Activated naive CD4-positive, alpha-beta T cell treated with anti-CD3 and anti-CD28 coated beads, Interleukin-2, amount 50 U/mL, for 24 hours (primary cell): ENCODE data around the gene KRTAP10-9.
"Not testable (repeated sequence)": the region's sequence is repeated elsewhere in the genome, so short reads cannot be mapped to it uniquely, and the experiment has no call there.

Experiments used
- H3K27ac Mint-ChIP-seq: one replicate; pipeline ENCODE4 v1.8.0; 2021; ENCODE audit warnings: mild to moderate bottlenecking, mixed read lengths
- H3K27me3 Mint-ChIP-seq: one replicate; pipeline ENCODE4 v1.8.0; 2021; ENCODE audit warnings: mixed read lengths
- H3K36me3 Mint-ChIP-seq: one replicate; pipeline ENCODE4 v1.8.0; 2021; ENCODE audit warnings: mixed read lengths
- H3K4me1 Mint-ChIP-seq: one replicate; pipeline ENCODE4 v1.8.0; 2021; ENCODE audit warnings: mixed read lengths
- H3K4me3 Mint-ChIP-seq: one replicate; pipeline ENCODE4 v1.8.0; 2021; ENCODE audit warnings: mild to moderate bottlenecking, mixed read lengths
- H3K9me3 Mint-ChIP-seq: one replicate; pipeline ENCODE4 v1.8.0; 2021; ENCODE audit warnings: mixed read lengths

KRTAP10-9 gene

DNA sequence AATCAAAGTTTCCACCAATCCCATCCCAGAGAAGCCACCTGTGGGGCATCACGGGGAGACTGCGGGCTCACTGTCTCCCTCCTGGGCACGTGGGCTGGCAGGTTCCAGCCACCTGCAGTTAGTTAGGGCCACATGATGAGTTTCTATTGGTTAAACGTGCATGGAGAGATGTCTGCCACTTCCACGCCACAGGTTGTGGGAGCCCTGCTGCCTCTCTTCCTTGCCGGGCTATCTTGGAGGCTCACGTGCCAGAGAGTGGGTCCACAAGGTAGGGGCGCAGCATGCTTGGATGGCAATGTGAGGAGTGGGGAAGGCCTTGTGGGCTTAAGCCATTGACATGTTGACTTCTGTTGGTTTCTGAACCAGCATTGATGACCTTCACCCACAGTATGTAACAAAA, 23.0 kb upstream of the KRTAP10-9 start:
- H3K4me3 Mint-ChIP-seq: no peak overlapping the region
- H3K36me3 Mint-ChIP-seq: peaks cover 2% of the 10 kb centered on the region
- H3K27ac Mint-ChIP-seq: no peak overlapping the region
- H3K4me1 Mint-ChIP-seq: no peaks in the 10 kb centered on the region
- peaks cover 3% of the 10 kb centered on the region for H3K9me3 Mint-ChIP-seq
- no peaks in the 10 kb centered on the region for H3K27me3 Mint-ChIP-seq

- H3K4me1 Mint-ChIP-seq: no peaks in the 10 kb centered on the region
- H3K9me3 Mint-ChIP-seq: peaks cover 14% of the 10 kb centered on the region
- no peak overlapping the region for H3K27ac Mint-ChIP-seq
- peaks cover 7% of the 10 kb centered on the region for H3K36me3 Mint-ChIP-seq
- no peaks in the 10 kb centered on the region for H3K27me3 Mint-ChIP-seq
- H3K4me3 Mint-ChIP-seq: no peak overlapping the region
Observed at GRCh38 chr21:44606495-44606894, 20.4 kb upstream of the KRTAP10-9 start.

DNA sequence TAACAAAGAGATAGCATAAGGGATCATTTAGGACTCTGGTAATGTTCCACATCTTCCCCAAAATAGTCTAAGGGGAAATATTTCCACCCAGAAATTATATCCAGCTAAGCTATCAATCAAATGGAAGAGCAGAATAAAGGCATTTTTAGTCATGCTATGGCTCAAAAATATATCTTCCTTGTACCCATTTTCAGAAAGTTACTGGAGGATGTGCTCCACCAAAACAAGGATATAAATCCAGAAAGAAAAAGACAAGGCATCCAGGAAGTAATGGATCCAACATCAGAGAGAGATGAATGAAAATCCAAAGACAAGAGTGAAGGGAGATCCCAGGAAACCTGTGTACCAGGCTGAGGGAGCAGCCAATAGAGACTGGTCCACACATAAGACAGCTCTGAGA, 17.7 kb upstream of the KRTAP10-9 start:
- H3K36me3 Mint-ChIP-seq: peaks cover 7% of the 10 kb centered on the region
- peaks cover 14% of the 10 kb centered on the region for H3K9me3 Mint-ChIP-seq
- no peak overlapping the region for H3K4me3 Mint-ChIP-seq
- H3K27me3 Mint-ChIP-seq: no peaks in the 10 kb centered on the region
- H3K27ac Mint-ChIP-seq: no peak overlapping the region
- H3K4me1 Mint-ChIP-seq: peaks cover 5% of the 10 kb centered on the region

DNA sequence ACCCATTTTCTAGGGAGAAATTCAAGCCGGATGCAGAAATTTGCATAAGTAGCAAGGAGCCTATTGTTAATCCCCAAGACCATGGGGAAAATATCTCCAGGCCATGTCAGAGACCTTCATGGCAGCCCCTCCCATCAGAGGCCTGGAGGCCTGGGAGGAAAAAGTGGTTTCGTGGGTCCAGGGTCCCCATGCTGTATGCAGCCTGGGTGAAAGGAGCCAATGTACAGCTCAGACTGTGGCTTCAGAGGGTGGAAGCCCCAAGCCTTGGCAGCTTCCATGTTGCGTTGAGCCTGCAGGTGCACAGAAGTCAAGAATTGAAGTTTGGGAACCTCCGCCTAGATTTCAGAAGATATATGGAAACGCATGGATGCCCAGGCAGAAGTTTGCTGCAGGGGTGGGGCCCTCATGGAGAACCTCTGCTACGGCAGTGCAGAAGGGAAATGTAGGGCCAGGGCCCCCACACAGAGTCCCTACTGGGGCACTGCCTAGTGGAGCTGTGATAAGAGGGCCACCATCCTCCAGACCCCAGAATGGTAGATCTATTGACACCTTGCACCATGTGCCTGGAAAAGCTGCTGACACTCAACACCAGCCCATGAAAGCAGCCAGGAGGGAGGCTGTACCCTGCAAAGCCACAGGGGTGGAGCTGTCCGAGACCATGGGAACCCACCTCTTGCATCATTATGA, 16.6 kb upstream of the KRTAP10-9 start:
- H3K27ac Mint-ChIP-seq, H3K4me1 Mint-ChIP-seq, H3K4me3 Mint-ChIP-seq, H3K27me3 Mint-ChIP-seq, H3K36me3 Mint-ChIP-seq: not testable (repeated sequence)
- peaks cover 14% of the 10 kb centered on the region for H3K9me3 Mint-ChIP-seq

DNA sequence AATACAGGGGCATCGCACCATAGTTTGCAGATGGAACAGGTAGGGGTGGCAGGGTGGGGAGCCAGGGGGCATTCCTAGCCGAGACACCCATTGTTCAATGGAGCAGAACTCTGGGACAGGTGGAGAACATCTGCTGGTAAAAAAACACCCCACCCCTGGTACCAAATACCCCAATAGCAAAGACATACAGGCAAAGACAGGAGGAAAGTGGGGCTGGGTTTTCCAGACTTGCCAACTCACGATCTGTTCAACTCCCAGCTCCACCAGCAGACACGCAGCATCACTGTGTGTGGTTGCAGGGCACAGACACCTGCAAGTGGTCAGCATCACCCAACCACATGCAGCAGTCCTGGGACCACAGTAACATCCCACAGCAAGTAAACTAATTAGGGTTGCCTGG, 15.3 kb upstream of the KRTAP10-9 start:
- Mint-ChIP-seq H3K27ac (no peak overlapping the region), H3K9me3 (peaks cover 14% of the 10 kb centered on the region), H3K4me1 (peaks cover 19% of the 10 kb centered on the region), H3K36me3 (peaks cover 7% of the 10 kb centered on the region), H3K4me3 (no peak overlapping the region), H3K27me3 (no peaks in the 10 kb centered on the region)

- Mint-ChIP-seq H3K36me3 (peaks cover 7% of the 10 kb centered on the region), H3K4me1 (peaks cover 24% of the 10 kb centered on the region), H3K9me3 (peaks cover 14% of the 10 kb centered on the region), H3K4me3 (no peak within 1 kb of the TSS), H3K27ac (no peak within 1 kb of the TSS), H3K27me3 (no peaks in the 10 kb centered on the region)
Observed at GRCh38 chr21:44612029-44612486, 14.8 kb upstream of the KRTAP10-9 start, which contains the start of gene KRTAP10-8. TSS of gene KRTAP10-8 (plus strand) at chr21:44612079. CDS start at chr21:44612101, 22 bp downstream.

GRCh38 chr21:44612669-44613229, 14.1 kb upstream of the KRTAP10-9 start:
- Mint-ChIP-seq H3K27ac (no peak overlapping the region), H3K36me3 (peaks cover 7% of the 10 kb centered on the region), H3K9me3 (peaks cover 14% of the 10 kb centered on the region), H3K27me3 (no peaks in the 10 kb centered on the region), H3K4me3 (no peak overlapping the region), H3K4me1 (peaks cover 31% of the 10 kb centered on the region)

DNA sequence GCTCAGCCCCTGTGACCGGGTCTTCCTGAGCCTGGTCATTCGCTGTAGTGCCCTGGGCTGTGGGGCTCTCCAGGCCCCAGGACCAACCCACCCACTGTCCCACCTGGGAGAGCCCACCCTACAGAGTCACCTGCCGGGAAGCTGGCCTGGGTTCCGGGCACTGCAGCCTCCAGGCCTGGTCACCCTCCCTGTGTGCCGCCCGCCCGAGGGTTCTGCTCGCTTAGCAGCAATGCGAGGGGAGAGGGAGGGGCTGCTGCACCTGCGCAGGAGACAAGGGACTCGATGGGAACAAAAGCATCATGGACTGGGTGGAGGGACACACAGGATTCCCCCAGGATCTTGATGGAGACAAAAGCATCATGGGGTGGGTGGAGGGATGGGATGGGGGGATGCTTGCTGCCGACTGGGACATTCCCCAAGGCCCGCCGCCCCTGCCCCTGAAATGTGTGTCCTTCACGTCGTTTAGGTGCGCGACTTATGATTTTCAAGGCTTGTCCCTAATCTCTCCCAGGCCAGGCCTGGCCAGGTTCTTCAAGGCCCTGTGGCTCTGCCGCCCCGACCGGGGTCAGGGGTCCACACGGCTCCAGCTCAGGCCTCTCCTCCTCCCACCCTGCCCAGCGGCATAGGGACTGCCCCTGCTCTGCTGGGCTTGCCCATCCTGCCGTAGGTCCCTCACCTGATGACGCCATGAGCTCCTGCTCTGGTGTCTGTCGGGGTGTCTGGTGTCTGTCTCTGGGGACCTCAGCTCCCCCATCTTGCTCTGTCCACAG, 13.3 kb upstream of the KRTAP10-9 start:
- peaks cover 7% of the 10 kb centered on the region for H3K36me3 Mint-ChIP-seq
- H3K4me3 Mint-ChIP-seq: no peak overlapping the region
- no peak overlapping the region for H3K27ac Mint-ChIP-seq
- peaks cover 14% of the 10 kb centered on the region for H3K9me3 Mint-ChIP-seq
- H3K4me1 Mint-ChIP-seq: peaks cover 39% of the 10 kb centered on the region
- H3K27me3 Mint-ChIP-seq: no peaks in the 10 kb centered on the region

GRCh38 chr21:44614161-44614631, 12.7 kb upstream of the KRTAP10-9 start:
- Mint-ChIP-seq H3K9me3 (peaks cover 13% of the 10 kb centered on the region), H3K36me3 (peaks cover 8% of the 10 kb centered on the region), H3K27ac (no peak overlapping the region), H3K4me3 (no peak overlapping the region), H3K27me3 (no peaks in the 10 kb centered on the region), H3K4me1 (peaks cover 45% of the 10 kb centered on the region)

GRCh38 chr21:44614961-44615391, 11.9 kb upstream of the KRTAP10-9 start:
- H3K36me3 Mint-ChIP-seq: peaks cover 10% of the 10 kb centered on the region
- no peak overlapping the region for H3K27ac Mint-ChIP-seq
- peaks cover 53% of the 10 kb centered on the region for H3K4me1 Mint-ChIP-seq
- H3K4me3 Mint-ChIP-seq: no peak overlapping the region
- no peaks in the 10 kb centered on the region for H3K27me3 Mint-ChIP-seq
- H3K9me3 Mint-ChIP-seq: peaks cover 13% of the 10 kb centered on the region

- peaks cover 12% of the 10 kb centered on the region for H3K36me3 Mint-ChIP-seq
- peaks cover 16% of the 10 kb centered on the region for H3K9me3 Mint-ChIP-seq
- H3K4me1 Mint-ChIP-seq: peaks cover 57% of the 10 kb centered on the region
- H3K4me3 Mint-ChIP-seq: no peak overlapping the region
- H3K27ac Mint-ChIP-seq: no peak overlapping the region
- no peaks in the 10 kb centered on the region for H3K27me3 Mint-ChIP-seq
Observed at GRCh38 chr21:44615466-44615865, 11.4 kb upstream of the KRTAP10-9 start.

DNA sequence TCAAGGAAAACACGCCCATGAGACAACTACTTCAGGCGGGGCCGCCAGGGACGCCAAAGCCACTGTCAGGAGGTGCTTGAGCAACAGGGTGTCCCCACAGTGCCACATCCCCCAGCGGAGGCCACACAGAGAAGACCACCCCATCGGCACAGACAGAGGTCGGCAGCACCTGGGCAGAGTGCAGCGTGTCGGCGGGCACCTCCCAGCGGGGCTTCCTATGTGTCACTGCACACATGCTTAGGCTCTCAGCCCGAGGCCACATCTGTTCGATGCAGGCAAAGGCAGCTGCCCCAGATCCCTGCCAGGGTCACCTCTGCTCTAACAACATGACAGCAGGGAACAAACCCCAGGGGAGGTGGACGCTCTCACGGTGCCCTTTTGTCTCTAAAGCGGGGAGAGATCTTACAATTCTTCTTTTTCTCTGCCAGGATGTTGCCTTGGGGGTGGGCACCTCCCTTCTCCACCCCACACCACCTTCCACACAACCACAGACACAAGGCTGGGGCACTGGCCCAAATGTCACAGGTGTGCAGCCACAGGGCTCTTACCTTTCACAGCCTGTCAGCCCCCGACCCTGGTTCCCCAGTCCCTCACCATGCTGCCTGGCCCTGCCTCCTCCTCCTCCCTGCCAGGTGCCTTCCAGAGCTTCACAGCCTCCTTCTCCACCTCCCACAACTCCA, 10.8 kb upstream of the KRTAP10-9 start:
- H3K9me3 Mint-ChIP-seq: peaks cover 22% of the 10 kb centered on the region
- peaks cover 61% of the 10 kb centered on the region for H3K4me1 Mint-ChIP-seq
- H3K27ac Mint-ChIP-seq: peak overlapping the region; percentile 80
- no peak overlapping the region for H3K4me3 Mint-ChIP-seq
- H3K36me3 Mint-ChIP-seq: peaks cover 16% of the 10 kb centered on the region
- no peaks in the 10 kb centered on the region for H3K27me3 Mint-ChIP-seq

DNA sequence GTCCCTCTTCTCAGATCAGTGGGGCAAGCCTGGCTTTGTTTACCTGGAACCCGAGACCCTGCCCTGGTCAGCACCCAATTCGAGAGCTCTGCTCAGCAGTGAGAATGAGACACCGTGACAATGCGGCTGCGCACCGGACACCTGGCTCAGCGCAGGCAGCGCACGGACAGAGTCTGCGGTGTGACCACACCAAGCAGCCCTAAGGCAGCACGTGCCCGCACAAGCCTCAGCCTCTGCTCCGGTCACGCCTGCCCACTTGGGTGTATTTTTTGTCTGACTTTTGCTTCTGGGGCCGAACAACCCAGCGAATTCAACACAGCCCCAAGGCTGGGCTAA, 10.3 kb upstream of the KRTAP10-9 start:
- peaks cover 61% of the 10 kb centered on the region for H3K4me1 Mint-ChIP-seq
- no peak overlapping the region for H3K4me3 Mint-ChIP-seq
- peak overlapping the region; percentile 30 for H3K27ac Mint-ChIP-seq
- no peaks in the 10 kb centered on the region for H3K27me3 Mint-ChIP-seq
- H3K36me3 Mint-ChIP-seq: peaks cover 16% of the 10 kb centered on the region
- H3K9me3 Mint-ChIP-seq: peaks cover 22% of the 10 kb centered on the region

- H3K4me3 Mint-ChIP-seq: no peak overlapping the region
- H3K27ac Mint-ChIP-seq: peak overlapping the region; percentile 30
Observed at GRCh38 chr21:44617071-44617501, 9.8 kb upstream of the KRTAP10-9 start.

DNA sequence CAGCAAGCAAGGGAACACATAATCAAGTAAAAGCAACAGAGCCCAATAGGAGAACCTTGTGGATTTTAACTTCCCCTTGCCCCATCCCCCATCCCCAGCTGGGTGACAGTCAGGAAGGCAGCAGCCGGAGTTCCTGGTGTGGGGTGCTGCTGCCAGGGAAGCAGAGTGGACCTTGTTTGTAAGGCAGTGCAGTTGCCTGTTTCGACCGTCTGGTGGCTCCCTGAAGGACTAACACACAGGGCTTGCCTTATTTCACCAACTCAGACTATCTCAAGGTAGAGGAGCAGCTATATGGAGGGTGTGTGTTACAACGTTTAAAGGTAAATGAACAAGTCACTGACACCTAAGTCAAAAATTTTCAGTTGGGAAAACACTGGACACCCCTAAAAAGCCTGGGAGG, 8.4 kb upstream of the KRTAP10-9 start:
- H3K4me1 Mint-ChIP-seq: peaks cover 56% of the 10 kb centered on the region
- H3K27ac Mint-ChIP-seq: peak overlapping the region; percentile 96
- H3K27me3 Mint-ChIP-seq: no peaks in the 10 kb centered on the region
- peaks cover 36% of the 10 kb centered on the region for H3K9me3 Mint-ChIP-seq
- H3K36me3 Mint-ChIP-seq: peaks cover 26% of the 10 kb centered on the region
- peak overlapping the region; percentile 71 for H3K4me3 Mint-ChIP-seq

More at GRCh38 chr21:44617071-44617501, 9.8 kb upstream of the KRTAP10-9 start:
- Mint-ChIP-seq H3K4me1 (peaks cover 61% of the 10 kb centered on the region), H3K36me3 (peaks cover 16% of the 10 kb centered on the region), H3K27me3 (no peaks in the 10 kb centered on the region), H3K9me3 (peaks cover 22% of the 10 kb centered on the region)
